HG03135 (cell line): ENCODE measurements around the gene PCBD2.
"Not testable (repeated sequence)": the region's sequence is repeated elsewhere in the genome, so short reads cannot be mapped to it uniquely, and the experiment has no call there.

Experiments
- ATAC-seq: cut with Tn5 transposase; IDR thresholded peaks from one replicate; pipeline ENCODE4 v1.9.1; 2021; ENCODE audit warnings: mild to moderate bottlenecking, moderate library complexity; ENCODE audit not compliant: unreplicated experiment

The PCBD2 gene

GRCh38 chr5:134957920-134958608, 53.1 kb downstream of the PCBD2 start:
- ATAC-seq, result no peak

- no peak for ATAC-seq
Observed at GRCh38 chr5:134958755-134959154, 53.8 kb downstream of the PCBD2 start.

- no peak for ATAC-seq
Observed at GRCh38 chr5:134963098-134963497, 58.2 kb downstream of the PCBD2 start.

- no peak for ATAC-seq
Observed at GRCh38 chr5:134964359-134965270, 59.7 kb downstream of the PCBD2 start.

GRCh38 chr5:134965271-134965825, 60.4 kb downstream of the PCBD2 start:
- no peak for ATAC-seq

GRCh38 chr5:134967607-134968006, 62.7 kb downstream of the PCBD2 start, which contains the start of gene CATSPER3:
Gene CATSPER3, plus strand, starts transcription at chr5:134967907. Its CDS starts 85 bp downstream, at chr5:134967992.
- no peak for ATAC-seq

GRCh38 chr5:134968055-134968454, 63.1 kb downstream of the PCBD2 start:
- ATAC-seq, result no peak

GRCh38 chr5:134969166-134969565, 64.2 kb downstream of the PCBD2 start:
- ATAC-seq, result no peak

GRCh38 chr5:134975078-134975715, 70.3 kb downstream of the PCBD2 start:
- no peak for ATAC-seq

GRCh38 chr5:134975843-134976242, 70.9 kb downstream of the PCBD2 start:
- no peak for ATAC-seq

- ATAC-seq, result no peak
Observed at GRCh38 chr5:134976841-134977240, 71.9 kb downstream of the PCBD2 start.

GRCh38 chr5:134979416-134979815, 74.5 kb downstream of the PCBD2 start:
- no peak for ATAC-seq

- no peak for ATAC-seq
Observed at GRCh38 chr5:134982230-134982629, 77.3 kb downstream of the PCBD2 start.

- no peak for ATAC-seq
Observed at GRCh38 chr5:134989266-134989830, 84.4 kb downstream of the PCBD2 start.

GRCh38 chr5:134990183-134990582, 85.3 kb downstream of the PCBD2 start:
- ATAC-seq, result not testable (repeated sequence)

GRCh38 chr5:134992148-134992547, 87.2 kb downstream of the PCBD2 start:
- no peak for ATAC-seq

GRCh38 chr5:134993161-134993560, 88.2 kb downstream of the PCBD2 start:
- no peak for ATAC-seq

GRCh38 chr5:134994560-134995156, 89.7 kb downstream of the PCBD2 start:
- ATAC-seq, result no peak

GRCh38 chr5:134995850-134996402, 91.0 kb downstream of the PCBD2 start:
- ATAC-seq, result no peak

- no peak for ATAC-seq
Observed at GRCh38 chr5:134997015-134997414, 92.1 kb downstream of the PCBD2 start.
